Epithelial cell of proximal tubule (primary cell): ENCODE measurements around the gene CORO2B. TPM values are rescaled to one million over a fixed set of nuclear protein-coding genes. Genes with fewer than 3 reads are reported as not detected.

Source experiments
- DNase-seq: peaks from one replicate; pipeline ENCODE4 v3.0.0-alpha.2; 2011; ENCODE audit warnings: low read depth
- H3K4me3 ChIP-seq: 2 replicates; pipeline ENCODE4 v1.5.1; 2011; ENCODE audit warnings: low read depth, mild to moderate bottlenecking, low read length
- total RNA-seq: library from RNA; depleted of rRNA; stranded (reverse); fragments of >200 nt; gene quantifications from 2 replicates; pipeline ENCODE4 v1.2.3, GENCODE V29; 2015
- TF ChIP-seq, protein P1 (sequence below): conservative IDR thresholded peaks from 2 replicates; pipeline ENCODE4 v1.5.1; 2012; ENCODE audit warnings: low read depth, mild to moderate bottlenecking, low read length

The CORO2B gene
- total RNA-seq, 1 donor from 2014 or later: 18.3 TPM

DNA sequence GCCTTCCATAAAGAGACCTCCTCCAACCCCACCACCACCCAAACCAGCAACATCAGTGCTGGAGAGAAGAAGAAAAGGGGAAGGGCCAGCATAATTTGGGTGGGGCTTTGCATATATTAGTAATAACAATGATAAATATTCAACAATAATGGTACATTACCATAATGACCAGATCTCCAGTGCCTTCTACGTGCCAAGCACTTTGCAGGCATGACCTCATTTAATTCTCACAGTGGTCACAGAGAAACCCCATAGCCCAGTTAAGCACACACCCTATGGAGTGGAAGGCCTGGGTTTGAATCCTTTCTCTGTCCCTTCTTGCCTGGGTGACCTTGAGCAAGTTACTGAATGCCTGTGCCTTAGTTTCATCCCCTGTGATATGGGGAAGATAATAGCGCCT is 49.2 kb downstream of the CORO2B start:
- TF ChIP-seq, protein P1, sequence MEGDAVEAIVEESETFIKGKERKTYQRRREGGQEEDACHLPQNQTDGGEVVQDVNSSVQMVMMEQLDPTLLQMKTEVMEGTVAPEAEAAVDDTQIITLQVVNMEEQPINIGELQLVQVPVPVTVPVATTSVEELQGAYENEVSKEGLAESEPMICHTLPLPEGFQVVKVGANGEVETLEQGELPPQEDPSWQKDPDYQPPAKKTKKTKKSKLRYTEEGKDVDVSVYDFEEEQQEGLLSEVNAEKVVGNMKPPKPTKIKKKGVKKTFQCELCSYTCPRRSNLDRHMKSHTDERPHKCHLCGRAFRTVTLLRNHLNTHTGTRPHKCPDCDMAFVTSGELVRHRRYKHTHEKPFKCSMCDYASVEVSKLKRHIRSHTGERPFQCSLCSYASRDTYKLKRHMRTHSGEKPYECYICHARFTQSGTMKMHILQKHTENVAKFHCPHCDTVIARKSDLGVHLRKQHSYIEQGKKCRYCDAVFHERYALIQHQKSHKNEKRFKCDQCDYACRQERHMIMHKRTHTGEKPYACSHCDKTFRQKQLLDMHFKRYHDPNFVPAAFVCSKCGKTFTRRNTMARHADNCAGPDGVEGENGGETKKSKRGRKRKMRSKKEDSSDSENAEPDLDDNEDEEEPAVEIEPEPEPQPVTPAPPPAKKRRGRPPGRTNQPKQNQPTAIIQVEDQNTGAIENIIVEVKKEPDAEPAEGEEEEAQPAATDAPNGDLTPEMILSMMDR: no peak
- DNase-seq: no peak
- no peak overlapping the region for H3K4me3 ChIP-seq

DNA sequence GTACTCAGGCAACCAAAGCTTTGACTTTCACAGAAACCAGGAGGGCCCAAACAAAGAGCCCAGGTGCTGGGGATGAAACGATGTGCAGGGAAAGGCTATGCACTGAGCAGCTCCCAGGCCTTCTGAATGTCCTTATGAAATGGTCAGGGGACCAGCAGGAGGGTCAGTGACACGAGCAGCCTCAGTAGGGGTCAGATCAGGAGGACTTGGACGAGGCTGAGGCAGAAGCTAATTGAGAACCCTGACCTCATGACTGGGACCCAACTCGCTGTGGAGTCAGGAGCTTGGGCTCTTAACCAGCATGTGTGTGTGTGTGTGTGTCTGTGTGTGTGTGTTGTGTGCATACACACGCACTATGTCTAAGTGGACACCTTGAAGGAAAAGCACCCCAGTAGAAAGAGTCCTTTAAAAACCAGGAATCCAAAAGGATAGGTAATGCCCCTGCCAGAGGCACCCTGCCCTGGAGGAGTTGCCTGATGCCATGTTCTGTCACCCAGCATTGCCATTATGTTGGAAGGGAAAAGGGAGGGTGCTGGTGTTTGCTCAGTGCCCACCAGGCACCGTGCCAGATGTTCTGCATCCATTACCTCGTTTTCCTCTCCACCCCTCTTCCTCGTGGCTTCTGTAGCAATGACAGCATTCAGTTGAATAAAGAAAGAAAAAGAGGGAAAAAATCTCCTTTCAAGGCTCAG is 50.9 kb downstream of the CORO2B start:
- TF ChIP-seq, protein P1: no peak
- DNase-seq: no peak
- H3K4me3 ChIP-seq: no peak overlapping the region

DNA sequence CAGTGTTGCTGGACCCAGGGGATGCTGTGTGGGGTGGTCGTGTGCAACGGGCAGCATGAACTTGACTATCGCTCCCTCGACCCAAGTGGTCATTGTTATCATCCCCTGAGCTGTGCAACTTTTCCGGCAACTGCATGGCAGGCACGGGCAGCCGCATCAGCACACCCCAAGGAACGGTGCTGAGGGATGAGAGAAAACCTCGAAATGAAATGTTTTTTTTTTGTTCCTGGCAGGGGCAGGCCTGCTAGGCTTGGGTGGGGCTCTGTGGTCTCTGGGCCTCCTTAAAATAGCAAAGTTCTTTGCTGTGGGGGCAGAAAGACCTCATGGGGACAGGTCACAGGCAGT is 51.4 kb downstream of the CORO2B start:
- DNase-seq: no peak
- TF ChIP-seq, protein P1: no peak
- no peak overlapping the region for H3K4me3 ChIP-seq

DNA sequence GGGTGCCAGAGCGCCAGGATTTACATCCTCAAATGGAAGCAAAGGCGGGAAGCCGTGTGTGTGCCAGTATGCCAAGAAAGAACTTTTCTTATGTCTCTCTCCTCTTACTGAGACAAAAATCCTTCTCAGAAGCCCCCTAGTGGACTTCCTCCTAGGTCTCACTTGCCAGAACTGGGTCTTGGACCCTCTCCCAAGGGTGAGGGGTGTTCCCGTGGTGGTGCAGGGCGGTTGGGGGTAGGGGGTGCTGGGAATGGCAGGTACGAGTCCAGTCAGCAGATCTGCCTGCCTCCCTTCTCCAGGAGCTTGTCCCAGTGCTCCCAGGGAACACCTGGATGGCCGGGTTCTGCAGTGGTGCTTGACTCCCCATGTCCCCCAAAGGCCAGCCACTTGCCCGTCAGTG is 52.0 kb downstream of the CORO2B start:
- H3K4me3 ChIP-seq: no peak overlapping the region
- TF ChIP-seq, protein P1: peak; percentile 18
- no peak for DNase-seq

DNA sequence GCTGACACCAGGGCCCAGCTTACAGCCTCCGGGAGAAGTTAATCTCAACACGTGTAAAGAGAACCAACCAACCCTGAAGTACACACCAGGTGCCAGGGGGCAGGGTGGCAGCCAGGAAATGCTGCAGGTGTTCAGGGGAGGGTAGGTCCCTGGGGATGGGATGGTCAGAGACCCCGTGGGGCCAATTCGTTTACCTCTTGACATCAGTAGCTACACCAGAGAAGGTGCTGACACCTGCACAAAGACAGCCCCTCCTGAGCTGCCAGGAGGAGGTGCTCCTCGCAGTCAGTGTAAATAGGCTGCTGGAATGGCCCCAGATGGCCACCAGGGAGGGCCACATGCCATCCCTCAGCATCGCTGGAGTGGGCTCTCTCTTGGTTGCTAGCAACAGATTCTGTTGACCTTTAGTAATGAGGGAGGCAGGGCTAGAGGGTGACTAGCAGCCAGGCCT is 52.8 kb downstream of the CORO2B start:
- no peak overlapping the region for H3K4me3 ChIP-seq
- DNase-seq: no peak
- TF ChIP-seq, protein P1: no peak

DNA sequence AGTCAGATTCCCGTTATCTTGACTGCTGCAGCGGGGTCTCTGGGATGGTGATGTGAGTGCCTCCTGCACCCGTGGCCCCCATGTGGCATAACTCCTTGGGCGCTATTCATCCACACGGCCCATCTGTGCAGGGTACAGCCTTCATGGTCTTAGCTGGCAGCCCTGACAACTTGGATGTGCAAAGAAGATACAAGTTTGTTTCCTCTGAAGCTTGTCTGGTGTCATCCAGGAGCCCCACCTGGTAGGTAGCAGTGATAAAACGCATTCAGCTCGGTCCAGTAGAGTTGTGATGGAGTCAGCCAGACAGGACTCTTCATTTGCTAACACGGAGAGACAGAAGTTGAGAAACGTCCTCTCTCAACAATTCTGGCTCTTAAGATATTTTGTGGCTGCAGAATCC is 53.3 kb downstream of the CORO2B start:
- TF ChIP-seq, protein P1: no peak
- no peak for DNase-seq
- no peak overlapping the region for H3K4me3 ChIP-seq
